DMS114 treated with DMSO at 0.1 percent for 48 hours (cell line): Measurements from ENCODE around the gene ASCL2.
"Not testable (repeated sequence)": the region's sequence is repeated elsewhere in the genome, so short reads cannot be mapped to it uniquely, and the experiment has no call there.

Experiments used
- DNase-seq: peaks from one replicate; lab custom pipeline; 2025; ENCODE audit not compliant: unreplicated experiment; lab: John Stamatoyannopoulos, UW

The ASCL2 gene

GRCh38 chr11:2298795-2299761 is 28.7 kb upstream of the ASCL2 start:
- no peak for DNase-seq

GRCh38 chr11:2298131-2298794 is 27.9 kb upstream of the ASCL2 start:
- DNase-seq: no peak

GRCh38 chr11:2297623-2298030 is 27.2 kb upstream of the ASCL2 start:
- DNase-seq: no peak

GRCh38 chr11:2296913-2297622 is 26.7 kb upstream of the ASCL2 start:
- no peak for DNase-seq

- DNase-seq: no peak
Measured at GRCh38 chr11:2295971-2296912, 25.9 kb upstream of the ASCL2 start.

GRCh38 chr11:2294926-2295290 is 24.5 kb upstream of the ASCL2 start:
- DNase-seq: no peak

- DNase-seq: no peak
Measured at GRCh38 chr11:2293984-2294925, 23.9 kb upstream of the ASCL2 start.

GRCh38 chr11:2293531-2293971 is 23.2 kb upstream of the ASCL2 start:
- DNase-seq: no peak

GRCh38 chr11:2290351-2290841 is 20.0 kb upstream of the ASCL2 start:
- DNase-seq: no peak

- DNase-seq: no peak
Measured at GRCh38 chr11:2289859-2290258, 19.5 kb upstream of the ASCL2 start.

- DNase-seq: no peak
Measured at GRCh38 chr11:2289350-2289749, 19.0 kb upstream of the ASCL2 start.

- DNase-seq: no peak
Measured at GRCh38 chr11:2287091-2287490, 16.7 kb upstream of the ASCL2 start.

- not testable (repeated sequence) for DNase-seq
Measured at GRCh38 chr11:2286350-2286749, 16.0 kb upstream of the ASCL2 start.

GRCh38 chr11:2280208-2280607 is 9.8 kb upstream of the ASCL2 start:
- no peak for DNase-seq

- DNase-seq: no peak
Measured at GRCh38 chr11:2277933-2278523, 7.6 kb upstream of the ASCL2 start.

- DNase-seq: no peak
Measured at GRCh38 chr11:2277008-2277346, 6.6 kb upstream of the ASCL2 start.

GRCh38 chr11:2276280-2277007 is 6.1 kb upstream of the ASCL2 start:
- DNase-seq: no peak
